Transverse colon (tissue), 3 donors: ENCODE measurements around the gene AIG1.

Experiments used
- CTCF ChIP-seq, 5 experiments: fragments of 200-600 bp in 3 of 5; fragments of 450-650 bp in 2 of 5; sonication (generic) in 3 of 5; IDR thresholded peaks; 1 replicate in 2 of 5; 2 replicates in 3 of 5; pipeline ENCODE4 v1.5.1; 2016 to 2017; ENCODE audit warnings: antibody characterized with exemption in 5 of 5, inconsistent platforms in 3 of 5, mild to moderate bottlenecking in 2 of 5, moderate library complexity in 1 of 5
- EP300 ChIP-seq: sonication (generic); formaldehyde crosslinking; IDR thresholded peaks from one replicate; pipeline ENCODE4 v1.6.1; 2017; ENCODE audit warnings: antibody characterized with exemption, low read depth
- POLR2A ChIP-seq: fragments of 450-650 bp; IDR thresholded peaks from one replicate; pipeline ENCODE4 v1.6.1; 2016; ENCODE audit warnings: antibody characterized with exemption, mild to moderate bottlenecking, moderate library complexity

DNA sequence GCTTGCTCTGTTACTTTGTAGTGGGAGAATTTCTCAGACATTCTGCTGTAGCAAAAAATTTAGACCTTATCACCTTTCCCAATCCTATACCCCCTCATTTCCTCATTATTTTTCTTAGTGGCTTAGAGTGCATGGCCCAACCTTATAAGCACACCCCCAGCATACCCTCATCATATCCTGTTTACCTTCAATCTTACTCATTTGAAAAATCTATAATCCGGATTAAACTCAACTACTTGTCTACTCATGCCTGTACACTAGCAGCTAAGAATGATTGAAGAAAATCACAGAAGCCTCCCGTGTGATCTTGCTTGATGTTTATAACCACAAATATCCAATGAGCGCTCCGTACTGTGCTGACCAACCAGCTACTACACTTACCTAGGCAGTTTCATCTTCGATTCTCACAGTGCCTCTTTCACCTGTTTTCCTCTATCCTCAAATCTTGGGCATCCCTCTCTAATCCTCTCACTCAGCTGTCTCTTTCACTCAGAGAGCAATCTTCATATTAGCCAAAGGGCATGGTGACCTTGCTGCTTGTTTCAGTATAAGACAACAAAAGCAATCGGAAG lies 36.6 kb downstream of the AIG1 start:
- TF ChIP-seq CTCF (IDR thresholded peaks at IDR 0.05) (no peak), EP300 (no peak), POLR2A (no peak)
